Lower leg skin (tissue), 3 donors: ENCODE measurements around the gene SYDE1.

Experiments used
- POLR2A ChIP-seq, 2 donors: fragments of 450-650 bp; IDR thresholded peaks; one replicate each; pipeline ENCODE4 v1.6.1; 2016 to 2017; ENCODE audit warnings: antibody characterized with exemption in 2 of 2, mild to moderate bottlenecking in 1 of 2, moderate library complexity in 1 of 2
- TF ChIP-seq, protein P1 (sequence below), 3 donors: fragments of 450-650 bp; IDR thresholded peaks; one replicate each; pipeline ENCODE4 v1.5.1; 2016; ENCODE audit warnings: antibody characterized with exemption in 3 of 3, mild to moderate bottlenecking in 3 of 3, moderate library complexity in 2 of 3

DNA sequence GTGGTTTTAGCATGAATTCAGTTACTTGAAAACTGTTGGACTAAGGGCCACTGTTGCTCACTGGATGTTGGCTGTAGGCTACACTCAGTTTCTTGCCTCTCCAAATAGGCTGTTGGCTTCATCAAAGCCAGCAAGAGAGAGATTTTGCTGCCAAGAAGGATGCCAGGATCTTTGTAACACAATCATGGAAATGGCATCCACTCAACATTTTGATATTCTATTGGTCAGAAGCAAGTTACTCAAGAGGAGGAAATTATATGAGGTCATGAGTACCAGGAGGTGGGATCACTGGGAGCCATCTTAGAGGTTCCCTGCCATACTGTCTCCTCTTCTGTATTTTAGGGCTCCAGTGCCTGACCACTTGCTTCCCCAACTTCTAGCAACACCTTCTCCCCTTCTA, 30.6 kb downstream of the SYDE1 start:
- TF ChIP-seq, protein P1, sequence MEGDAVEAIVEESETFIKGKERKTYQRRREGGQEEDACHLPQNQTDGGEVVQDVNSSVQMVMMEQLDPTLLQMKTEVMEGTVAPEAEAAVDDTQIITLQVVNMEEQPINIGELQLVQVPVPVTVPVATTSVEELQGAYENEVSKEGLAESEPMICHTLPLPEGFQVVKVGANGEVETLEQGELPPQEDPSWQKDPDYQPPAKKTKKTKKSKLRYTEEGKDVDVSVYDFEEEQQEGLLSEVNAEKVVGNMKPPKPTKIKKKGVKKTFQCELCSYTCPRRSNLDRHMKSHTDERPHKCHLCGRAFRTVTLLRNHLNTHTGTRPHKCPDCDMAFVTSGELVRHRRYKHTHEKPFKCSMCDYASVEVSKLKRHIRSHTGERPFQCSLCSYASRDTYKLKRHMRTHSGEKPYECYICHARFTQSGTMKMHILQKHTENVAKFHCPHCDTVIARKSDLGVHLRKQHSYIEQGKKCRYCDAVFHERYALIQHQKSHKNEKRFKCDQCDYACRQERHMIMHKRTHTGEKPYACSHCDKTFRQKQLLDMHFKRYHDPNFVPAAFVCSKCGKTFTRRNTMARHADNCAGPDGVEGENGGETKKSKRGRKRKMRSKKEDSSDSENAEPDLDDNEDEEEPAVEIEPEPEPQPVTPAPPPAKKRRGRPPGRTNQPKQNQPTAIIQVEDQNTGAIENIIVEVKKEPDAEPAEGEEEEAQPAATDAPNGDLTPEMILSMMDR (IDR thresholded peaks at IDR 0.05), result no peak
- TF ChIP-seq POLR2A (IDR thresholded peaks at IDR 0.05), result no peak
